ENCODE data around the gene NARS2.
"Not testable (repeated sequence)": the region's sequence is repeated elsewhere in the genome, so short reads cannot be mapped to it uniquely, and the experiment has no call there.

Gene NARS2

GRCh38 chr11:78539506-78539905, 35.2 kb downstream of the NARS2 start:
- no peak for DNase-seq

GRCh38 chr11:78536933-78537332, 37.7 kb downstream of the NARS2 start:
- no peak for DNase-seq

GRCh38 chr11:78535920-78536319, 38.7 kb downstream of the NARS2 start:
- DNase-seq: no peak

GRCh38 chr11:78535027-78535426, 39.6 kb downstream of the NARS2 start:
- no peak for DNase-seq

- DNase-seq: no peak
Measured at GRCh38 chr11:78533399-78533798, 41.3 kb downstream of the NARS2 start.

- no peak for DNase-seq
Measured at GRCh38 chr11:78532991-78533390, 41.7 kb downstream of the NARS2 start.

- DNase-seq: no peak
Measured at GRCh38 chr11:78526497-78527146, 48.0 kb downstream of the NARS2 start.

- no peak for DNase-seq
Measured at GRCh38 chr11:78525720-78526119, 48.9 kb downstream of the NARS2 start.

- DNase-seq: no peak
Measured at GRCh38 chr11:78520230-78520629, 54.4 kb downstream of the NARS2 start.

GRCh38 chr11:78516281-78516680, 58.4 kb downstream of the NARS2 start:
- DNase-seq: no peak

- DNase-seq: no peak
Measured at GRCh38 chr11:78514922-78515502, 59.7 kb downstream of the NARS2 start.

- not testable (repeated sequence) for DNase-seq
Measured at GRCh38 chr11:78513085-78513484, 61.6 kb downstream of the NARS2 start.

GRCh38 chr11:78510597-78510996, 64.1 kb downstream of the NARS2 start:
- DNase-seq: no peak

- DNase-seq: no peak
Measured at GRCh38 chr11:78510025-78510596, 64.6 kb downstream of the NARS2 start.

GRCh38 chr11:78504708-78505107, 70.0 kb downstream of the NARS2 start:
- no peak for DNase-seq

- no peak for DNase-seq
Measured at GRCh38 chr11:78504181-78504580, 70.5 kb downstream of the NARS2 start.

- DNase-seq: no peak
Measured at GRCh38 chr11:78499971-78500370, 74.7 kb downstream of the NARS2 start.

- no peak for DNase-seq
Measured at GRCh38 chr11:78497293-78497692, 77.4 kb downstream of the NARS2 start.

GRCh38 chr11:78493413-78493975, 81.2 kb downstream of the NARS2 start:
- no peak for DNase-seq

- no peak for DNase-seq
Measured at GRCh38 chr11:78492973-78493372, 81.7 kb downstream of the NARS2 start.

GRCh38 chr11:78489184-78489583, 85.5 kb downstream of the NARS2 start:
- DNase-seq: no peak

GRCh38 chr11:78478536-78478935, 96.1 kb downstream of the NARS2 start:
- no peak for DNase-seq

GRCh38 chr11:78476066-78476465, 98.6 kb downstream of the NARS2 start:
- DNase-seq: no peak

- DNase-seq: no peak
Measured at GRCh38 chr11:78474451-78474850, 100.2 kb downstream of the NARS2 start.

Data from activated CD8-positive, alpha-beta memory T cell treated with anti-CD3 and anti-CD28 coated beads for 24 hours (primary cell).